GM10847 (cell line): Measurements from ENCODE around the gene ATP11A.

Experiments
- POLR2A ChIP-seq: IDR thresholded peaks from 2 replicates; pipeline ENCODE4 v1.6.1; 2011; ENCODE audit not compliant: insufficient read length; ENCODE audit errors: extremely low read depth

Gene ATP11A

GRCh38 chr13:112761701-112762689, 72.2 kb downstream of the ATP11A start:
- no peak for TF ChIP-seq POLR2A

- TF ChIP-seq POLR2A: no peak
Measured at GRCh38 chr13:112762690-112763080, 72.8 kb downstream of the ATP11A start.

DNA sequence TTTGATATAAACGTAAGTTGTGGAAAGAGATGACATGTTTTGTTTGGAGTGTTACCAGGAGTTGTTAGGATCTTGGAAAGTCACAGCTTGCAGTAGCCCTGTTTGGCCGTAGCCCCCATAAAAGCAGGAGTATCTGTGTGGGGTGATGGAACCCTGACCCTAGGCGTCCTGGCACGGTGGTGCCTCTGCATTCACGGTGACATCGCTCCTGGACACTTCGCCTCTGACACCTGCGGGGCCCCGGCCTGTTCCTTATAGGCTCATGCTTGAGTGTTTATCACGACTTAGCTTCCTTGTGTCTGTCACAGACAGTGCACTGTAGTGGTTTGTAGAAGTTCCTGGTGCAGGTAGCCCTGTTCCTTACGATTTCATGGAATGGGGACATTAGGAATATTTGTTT, 74.2 kb downstream of the ATP11A start:
- no peak for TF ChIP-seq POLR2A

- no peak for TF ChIP-seq POLR2A
Measured at GRCh38 chr13:112764864-112765561, 75.2 kb downstream of the ATP11A start.

GRCh38 chr13:112765731-112766130, 75.9 kb downstream of the ATP11A start:
- TF ChIP-seq POLR2A: no peak

GRCh38 chr13:112766336-112766735, 76.5 kb downstream of the ATP11A start:
- TF ChIP-seq POLR2A: no peak

- TF ChIP-seq POLR2A: no peak
Measured at GRCh38 chr13:112767506-112768471, 78.0 kb downstream of the ATP11A start.

GRCh38 chr13:112768795-112769481, 79.1 kb downstream of the ATP11A start:
- TF ChIP-seq POLR2A: no peak

GRCh38 chr13:112769615-112770014, 79.8 kb downstream of the ATP11A start:
- no peak for TF ChIP-seq POLR2A

- TF ChIP-seq POLR2A: no peak
Measured at GRCh38 chr13:112770504-112770903, 80.7 kb downstream of the ATP11A start.

DNA sequence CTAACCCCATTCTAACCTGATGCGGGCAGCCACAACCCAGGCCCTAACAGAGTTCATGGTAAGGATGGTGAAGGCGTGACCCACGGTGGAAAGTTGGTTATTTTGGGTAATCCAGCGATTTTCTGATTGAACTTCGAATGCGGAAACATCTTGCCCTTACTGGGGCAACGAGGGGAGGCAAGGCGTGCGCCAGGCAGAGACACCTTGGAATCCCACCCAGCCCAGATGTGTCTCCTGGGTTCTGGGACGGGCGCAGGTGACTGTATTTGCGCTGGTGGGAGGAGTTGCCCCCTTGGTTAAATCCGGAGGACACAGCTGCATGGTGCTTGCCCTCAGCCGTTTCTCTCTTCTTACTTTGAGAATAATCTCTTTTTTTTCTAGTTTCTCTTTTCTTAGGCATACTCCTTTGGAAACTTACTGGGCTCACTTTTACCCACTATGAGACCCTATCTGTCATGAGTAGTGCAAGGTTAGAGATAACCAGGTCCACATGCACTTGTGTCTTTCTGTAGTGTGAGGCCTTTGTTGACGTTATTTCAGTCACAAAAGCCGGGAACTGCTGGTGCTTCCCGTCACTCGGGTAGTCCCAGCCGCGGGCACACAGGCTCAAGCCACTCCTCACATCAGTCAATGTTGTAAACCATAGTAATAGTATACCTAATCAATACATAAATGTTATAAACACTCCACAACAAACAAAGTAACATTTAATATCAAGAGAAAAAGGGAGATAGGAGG, 81.5 kb downstream of the ATP11A start:
- no peak for TF ChIP-seq POLR2A

DNA sequence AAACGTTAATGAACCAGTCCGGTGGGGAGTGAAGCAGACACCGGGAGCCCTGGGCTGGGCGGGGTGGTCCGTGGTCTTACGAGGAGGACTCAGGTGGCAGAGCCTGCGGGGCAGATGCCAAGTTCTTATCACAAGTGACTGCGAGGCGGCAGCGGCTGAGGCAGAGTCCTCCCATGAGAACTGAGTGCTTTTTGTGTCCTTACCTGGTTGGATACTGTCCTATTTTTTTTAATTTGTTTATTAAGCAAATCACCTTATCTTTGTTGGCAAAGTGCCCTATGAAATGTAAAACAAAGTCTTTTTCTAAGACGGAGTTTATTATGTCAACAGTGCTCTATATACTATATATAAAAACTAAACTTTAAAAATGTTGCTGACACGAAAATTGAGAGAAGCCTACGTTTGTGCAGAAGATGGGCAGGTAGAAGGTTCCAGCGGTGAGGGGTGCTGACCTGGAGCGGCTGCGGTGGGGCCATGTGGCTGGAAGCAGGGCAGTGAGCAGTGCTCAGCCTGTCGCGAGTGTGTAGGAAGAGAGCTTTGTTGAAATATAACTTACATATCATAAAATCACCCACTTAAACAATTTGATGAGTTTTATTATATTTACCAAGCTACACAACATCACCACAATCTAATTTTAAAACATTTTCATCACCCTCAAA, 82.2 kb downstream of the ATP11A start:
- no peak for TF ChIP-seq POLR2A

GRCh38 chr13:112772539-112772909, 82.7 kb downstream of the ATP11A start:
- no peak for TF ChIP-seq POLR2A
